Epidermal melanocyte (primary cell): ENCODE measurements around the gene MCC.
"Not testable (repeated sequence)": the region's sequence is repeated elsewhere in the genome, so short reads cannot be mapped to it uniquely, and the experiment has no call there.

Experiments
- DNase-seq: peaks from one replicate; pipeline ENCODE4 v3.0.0; 2011; ENCODE audit warnings: low spot score; ENCODE audit not compliant: insufficient read length

The MCC gene

DNA sequence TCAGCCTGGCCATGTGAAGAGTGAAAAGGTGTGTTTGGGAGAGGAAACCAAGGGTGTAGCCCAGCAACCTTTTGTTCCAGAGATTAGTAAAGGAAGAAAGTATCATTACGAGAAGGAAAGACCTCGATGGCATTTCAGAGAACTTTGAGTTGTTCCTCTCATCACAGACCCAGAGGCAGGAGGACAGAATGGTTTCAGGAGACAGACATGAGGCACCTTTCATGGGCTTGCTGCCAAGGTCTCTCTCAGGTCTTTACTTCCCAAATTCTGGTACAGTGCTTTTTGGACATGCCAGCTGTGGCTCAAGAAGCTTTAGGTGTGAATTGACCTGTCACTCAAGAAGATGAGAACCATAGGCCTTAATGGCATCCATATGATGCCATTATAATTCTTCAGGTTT lies 2.8 kb upstream of the MCC start:
- no peak for DNase-seq

DNA sequence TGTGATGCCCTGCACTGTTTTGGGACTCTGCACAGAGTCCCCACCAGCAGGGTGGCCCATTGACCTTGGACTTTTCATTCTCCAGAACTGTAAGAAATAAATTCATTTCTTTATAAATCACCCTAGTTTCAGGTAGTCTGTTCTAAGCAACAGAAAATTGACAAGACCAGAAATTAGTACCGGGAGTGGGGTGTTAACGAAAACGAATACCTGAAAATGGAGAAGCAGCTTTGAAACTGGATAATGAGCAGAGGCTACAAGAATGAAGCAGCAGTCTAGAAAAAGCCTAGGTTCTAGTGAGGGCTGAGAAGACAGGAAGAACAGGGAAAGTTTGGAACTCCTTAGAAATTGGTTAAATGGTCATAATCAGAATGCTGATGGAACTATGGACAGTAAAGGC lies 2.1 kb upstream of the MCC start:
- DNase-seq, result no peak

GRCh38 chr5:113489299-113489698 lies 1.0 kb upstream of the MCC start:
- peak; percentile 82 for DNase-seq

GRCh38 chr5:113488645-113489184 lies 462 bp upstream of the MCC start:
- no peak for DNase-seq

GRCh38 chr5:113487416-113487780 lies 855 bp downstream of the MCC start:
- no peak for DNase-seq

GRCh38 chr5:113480243-113480642 lies 8.0 kb downstream of the MCC start:
- no peak for DNase-seq

- no peak for DNase-seq
Observed at GRCh38 chr5:113478691-113479090, 9.6 kb downstream of the MCC start.

DNA sequence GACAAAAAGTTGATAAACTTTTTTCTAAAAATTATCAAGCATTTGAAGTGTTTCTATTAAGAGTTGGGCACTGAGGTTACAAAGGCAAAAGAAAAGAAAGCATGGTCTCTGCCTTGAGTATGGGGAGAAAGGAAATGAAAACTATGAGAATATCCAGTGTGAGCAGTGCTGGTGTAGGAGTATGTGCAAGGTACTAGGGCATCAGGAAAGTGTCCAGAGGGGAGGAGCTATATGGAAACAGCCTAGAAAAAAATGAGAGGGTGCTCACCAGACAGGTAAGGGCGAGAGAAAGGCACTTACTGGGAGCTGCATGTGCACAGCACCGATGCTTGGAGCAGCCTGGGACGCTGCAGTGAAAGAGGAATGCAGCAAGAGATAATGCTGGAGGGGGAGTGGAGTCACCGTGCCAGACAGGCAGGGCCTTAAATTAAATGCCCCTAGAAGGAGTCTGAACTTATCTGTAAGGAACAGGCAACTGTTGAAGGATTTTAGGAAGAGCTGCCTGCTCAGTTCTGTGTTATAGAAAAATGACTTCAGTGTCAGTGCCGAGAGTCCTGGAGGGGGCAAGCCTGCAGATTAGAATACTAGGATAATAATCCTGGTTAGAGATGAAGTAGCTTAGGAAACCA lies 14.0 kb downstream of the MCC start:
- no peak for DNase-seq

- no peak for DNase-seq
Observed at GRCh38 chr5:113463032-113463431, 25.2 kb downstream of the MCC start.

DNA sequence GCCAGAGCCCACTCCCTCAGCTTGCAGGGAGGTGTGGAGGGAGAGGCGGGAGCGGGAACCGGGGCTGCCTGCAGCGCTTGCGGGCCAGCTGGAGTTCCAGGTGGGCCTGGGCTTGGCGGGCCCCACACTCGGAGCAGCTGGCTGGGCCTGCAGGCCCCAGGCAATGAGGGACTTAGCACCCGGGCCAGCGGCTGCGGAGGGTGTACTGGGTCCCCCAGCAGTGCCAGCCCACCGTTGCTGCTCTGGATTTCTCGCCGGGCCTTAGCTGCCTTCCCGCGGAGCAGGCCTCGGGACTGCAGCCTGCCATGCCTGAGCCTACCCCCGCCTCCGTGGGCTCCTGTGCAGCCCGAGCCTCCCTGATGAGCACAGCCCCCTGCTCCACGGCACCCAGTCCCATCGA lies 31.1 kb downstream of the MCC start:
- not testable (repeated sequence) for DNase-seq

- no peak for DNase-seq
Observed at GRCh38 chr5:113452941-113453340, 35.3 kb downstream of the MCC start.

GRCh38 chr5:113451797-113452196 lies 36.5 kb downstream of the MCC start:
- DNase-seq, result no peak

DNA sequence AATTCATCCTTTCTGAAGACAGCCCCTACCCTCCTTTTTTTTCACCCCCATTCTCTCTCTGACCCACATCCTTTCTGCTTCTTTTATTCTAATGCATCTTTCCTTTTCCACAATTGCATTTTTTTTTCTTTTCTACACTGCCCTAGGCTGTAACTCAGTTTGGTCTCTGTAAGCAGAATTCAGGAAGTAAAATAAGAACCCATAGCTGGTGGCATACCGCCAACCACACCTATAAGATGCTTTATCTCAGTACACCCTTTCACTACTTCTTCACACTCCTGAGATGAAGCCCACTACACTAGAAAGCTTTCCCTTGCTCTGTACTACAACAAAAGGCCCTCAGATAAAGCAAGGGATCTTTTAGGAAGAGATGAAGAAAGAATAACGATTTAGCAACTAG lies 37.3 kb downstream of the MCC start:
- DNase-seq, result no peak

- DNase-seq, result no peak
Observed at GRCh38 chr5:113450462-113450861, 37.8 kb downstream of the MCC start.

GRCh38 chr5:113448252-113448651 lies 40.0 kb downstream of the MCC start:
- DNase-seq, result no peak

- DNase-seq, result no peak
Observed at GRCh38 chr5:113447498-113448050, 40.7 kb downstream of the MCC start.

- DNase-seq, result no peak
Observed at GRCh38 chr5:113446358-113446927, 41.8 kb downstream of the MCC start.

DNA sequence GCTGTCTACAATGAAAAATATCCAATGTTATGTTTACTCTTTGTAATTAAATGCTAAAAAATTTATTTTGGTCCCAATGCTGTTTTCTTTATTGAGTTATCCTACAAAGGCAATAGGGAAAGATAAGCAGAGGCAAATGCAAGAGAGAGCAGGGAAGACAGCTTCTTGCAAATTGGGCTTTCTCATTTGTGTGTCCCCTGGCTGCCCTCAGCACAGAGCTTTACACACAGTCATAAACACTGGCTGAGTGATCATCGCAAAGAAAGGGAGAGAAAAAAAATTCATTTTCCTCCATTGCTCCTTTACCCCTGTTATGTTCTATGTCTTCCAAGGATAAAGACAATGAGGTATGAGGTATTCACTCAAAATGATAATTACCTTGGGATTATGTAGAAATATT lies 51.1 kb downstream of the MCC start:
- no peak for DNase-seq

DNA sequence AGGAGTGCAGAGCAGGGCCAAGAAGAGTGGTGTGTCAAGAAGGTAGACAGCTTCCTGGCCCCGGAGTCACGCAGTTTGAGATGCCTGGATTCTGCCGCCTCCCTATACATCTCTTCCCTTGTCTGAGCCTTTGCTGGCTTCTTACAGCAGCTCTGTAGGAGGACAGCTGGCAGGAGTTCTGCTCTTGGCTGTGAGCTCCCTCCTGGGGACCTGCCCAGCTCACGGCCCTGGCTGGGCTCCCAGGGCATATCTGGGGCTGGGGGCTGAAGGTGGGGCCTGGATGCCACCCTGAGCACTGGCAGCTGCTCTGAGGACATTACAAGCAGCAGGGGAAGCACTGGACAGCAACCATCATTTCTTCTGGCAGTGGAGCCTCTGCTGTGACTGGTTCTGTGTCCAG lies 52.7 kb downstream of the MCC start:
- no peak for DNase-seq

DNA sequence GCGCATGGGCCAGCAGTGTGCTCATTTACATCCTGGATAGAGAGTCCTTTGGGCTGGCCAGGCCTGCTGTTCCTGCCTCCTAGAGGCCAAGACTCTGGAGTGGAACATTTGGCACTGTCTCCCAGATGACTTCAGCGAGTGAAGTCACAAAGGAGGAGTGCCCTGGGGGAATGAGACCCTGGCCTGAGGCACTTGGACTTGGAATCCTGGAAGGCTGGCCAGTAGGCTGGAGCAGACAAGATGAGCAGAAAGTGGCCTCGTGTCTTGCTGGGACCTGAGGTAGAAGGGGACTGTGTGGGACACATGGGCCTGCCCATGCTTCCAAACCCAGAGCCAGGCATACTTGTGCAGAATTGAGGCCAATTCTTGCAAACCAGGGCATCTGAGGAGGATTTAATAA lies 53.4 kb downstream of the MCC start, which contains the start of gene TSSK1B:
Gene TSSK1B, minus strand, starts transcription at position 101 of the 400 bp plus-strand sequence. CDS start 150 bp downstream, outside the sequence.
- no peak for DNase-seq

DNA sequence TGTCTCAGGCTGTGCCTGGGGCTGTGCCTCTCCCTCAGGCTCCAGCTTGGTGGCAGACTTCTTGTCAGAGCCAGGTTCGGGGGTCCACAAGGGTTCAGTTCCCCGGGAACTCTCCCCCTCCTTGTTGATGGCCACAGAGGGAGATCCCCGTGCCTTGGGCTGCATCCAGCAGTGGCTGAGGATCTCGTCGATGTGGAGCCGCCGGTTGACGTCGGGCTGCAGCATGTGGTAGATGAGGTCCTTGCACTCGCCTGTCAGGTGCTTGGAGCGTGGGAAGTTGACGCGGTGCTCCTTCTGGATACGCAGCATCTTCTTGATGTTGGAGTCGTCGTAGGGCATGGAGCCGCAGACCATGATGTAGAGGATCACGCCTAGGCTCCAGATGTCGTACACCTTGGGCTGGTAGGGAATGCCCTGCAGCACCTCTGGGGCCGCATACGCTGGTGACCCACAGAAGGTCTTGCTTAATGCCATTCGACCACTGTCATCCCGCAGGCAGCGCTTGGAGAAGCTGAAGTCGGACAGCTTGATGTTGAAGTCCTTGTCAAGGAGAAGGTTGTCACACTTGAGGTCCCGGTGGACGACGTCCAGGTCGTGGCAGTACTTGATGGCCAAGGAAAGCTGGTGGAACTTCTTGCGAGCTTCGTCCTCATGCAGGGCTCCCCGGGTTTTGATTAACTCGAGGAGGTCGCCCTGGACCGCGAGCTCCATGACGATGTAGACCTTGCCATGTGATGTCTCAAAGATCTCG lies 54.2 kb downstream of the MCC start:
- DNase-seq, result no peak

DNA sequence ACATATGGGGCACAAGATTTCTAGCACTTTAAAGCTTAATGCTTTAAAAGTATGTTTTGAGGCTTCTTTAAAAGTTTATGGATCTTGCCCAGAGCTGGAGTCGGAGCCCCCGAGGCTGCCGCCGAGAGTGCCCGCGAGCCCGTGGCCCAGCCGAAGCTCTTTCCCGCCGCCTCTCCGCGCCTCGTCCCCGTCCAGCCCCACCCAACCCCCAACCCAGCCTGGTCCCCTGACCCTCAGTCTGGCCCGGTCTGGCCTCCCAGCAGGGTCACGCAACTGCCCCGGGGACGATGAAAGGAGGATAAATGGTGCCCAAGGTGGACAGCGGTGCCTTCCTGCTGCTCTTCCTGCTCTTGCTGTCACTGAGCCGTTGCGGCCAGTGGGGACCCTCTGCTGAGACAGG lies 55.2 kb downstream of the MCC start:
- no peak for DNase-seq
